Measurements from ENCODE around the gene NFATC2. TPM values are rescaled to one million over a fixed set of nuclear protein-coding genes. Genes with fewer than 3 reads are reported as not detected.

NFATC2 gene
- total RNA-seq, 1 donor from 2014 or later = 3.9 TPM

DNA sequence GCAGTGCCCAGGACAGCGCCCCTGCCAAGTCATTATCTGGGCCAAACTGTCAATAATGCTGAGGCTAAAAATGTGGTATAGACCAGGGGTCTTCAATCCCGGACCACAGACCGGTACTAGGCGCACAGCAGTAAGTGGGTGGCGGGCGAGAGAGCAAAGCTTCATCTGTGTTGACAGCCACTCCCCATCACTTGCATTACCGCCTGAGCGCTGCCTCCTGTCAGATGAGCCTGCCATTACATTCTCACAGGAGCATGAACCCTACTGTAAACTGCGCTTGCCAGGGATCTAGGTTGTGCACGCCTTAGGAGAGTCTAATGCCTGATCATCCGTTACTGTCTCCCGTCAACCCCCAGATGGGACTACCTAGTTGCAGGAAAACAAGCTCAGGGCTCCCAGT lies 91.0 kb downstream of the NFATC2 start:
- no peak for DNase-seq (ENCODE audit: low read depth)
- Histone ChIP-seq H3K27me3 (ENCODE audit: insufficient read depth, low read length) (no peaks in the 10 kb centered on the region), H3K9ac (ENCODE audit: low read length) (no peak overlapping the region), H3K9me3 (ENCODE audit: insufficient read depth, low read depth, low read length) (no peaks in the 10 kb centered on the region), H3K4me2 (ENCODE audit: low read length) (no peak overlapping the region), H2AFZ (ENCODE audit: low read depth, low read length) (no peak overlapping the region), H3K79me2 (ENCODE audit: insufficient read depth, low read length) (no peaks in the 10 kb centered on the region), H4K20me1 (ENCODE audit: insufficient read depth, low read length) (no peaks in the 10 kb centered on the region), H3K36me3 (ENCODE audit: insufficient read depth, low read length) (peaks cover 2% of the 10 kb centered on the region), H3K27ac (ENCODE audit: low read depth, low read length) (no peak overlapping the region), H3K4me3 (ENCODE audit: insufficient read depth, low read depth, low read length) (no peak overlapping the region), H3K4me1 (ENCODE audit: insufficient read depth, low read length) (peaks cover 21% of the 10 kb centered on the region)
- TF ChIP-seq EZH2 (IDR thresholded peaks at IDR 0.05; ENCODE audit: insufficient read depth, low read length) (no peak), CTCF (IDR thresholded peaks at IDR 0.05; ENCODE audit: insufficient read depth, low read depth, low read length) (no peak)
- FAIRE-seq = no peak
- no peak overlapping the region for H3K27ac Mint-ChIP-seq (ENCODE audit: unreplicated experiment)
- no peaks in the 10 kb centered on the region for H3K27me3 Mint-ChIP-seq (ENCODE audit: low read depth, unreplicated experiment)
- peaks cover 14% of the 10 kb centered on the region for H3K36me3 Mint-ChIP-seq (ENCODE audit: low read depth, unreplicated experiment)
- H3K4me3 Mint-ChIP-seq (ENCODE audit: unreplicated experiment) = no peak overlapping the region
- H3K9me3 Mint-ChIP-seq (ENCODE audit: unreplicated experiment) = peaks cover 4% of the 10 kb centered on the region
- H3K4me1 Mint-ChIP-seq (ENCODE audit: low read depth, unreplicated experiment) = peaks cover 24% of the 10 kb centered on the region

GRCh38 chr20:51450984-51451383 lies 91.5 kb downstream of the NFATC2 start:
- Mint-ChIP-seq H3K27me3 (ENCODE audit: low read depth, unreplicated experiment) (no peaks in the 10 kb centered on the region), H3K9me3 (ENCODE audit: unreplicated experiment) (peaks cover 4% of the 10 kb centered on the region), H3K27ac (ENCODE audit: unreplicated experiment) (no peak overlapping the region), H3K4me1 (ENCODE audit: low read depth, unreplicated experiment) (peaks cover 28% of the 10 kb centered on the region), H3K36me3 (ENCODE audit: low read depth, unreplicated experiment) (peaks cover 14% of the 10 kb centered on the region), H3K4me3 (ENCODE audit: unreplicated experiment) (no peak overlapping the region)
- H3K79me2 ChIP-seq (ENCODE audit: insufficient read depth, low read length) = no peaks in the 10 kb centered on the region
- no peaks in the 10 kb centered on the region for H3K27me3 ChIP-seq (ENCODE audit: insufficient read depth, low read length)
- H3K9me3 ChIP-seq (ENCODE audit: insufficient read depth, low read depth, low read length) = no peaks in the 10 kb centered on the region
- H3K27ac ChIP-seq (ENCODE audit: low read depth, low read length) = no peak overlapping the region
- peaks cover 22% of the 10 kb centered on the region for H3K4me1 ChIP-seq (ENCODE audit: insufficient read depth, low read length)
- no peaks in the 10 kb centered on the region for H4K20me1 ChIP-seq (ENCODE audit: insufficient read depth, low read length)
- H3K9ac ChIP-seq (ENCODE audit: low read length) = no peak overlapping the region
- FAIRE-seq (no peak), DNase-seq (ENCODE audit: low read depth) (no peak)
- H3K4me3 ChIP-seq (ENCODE audit: insufficient read depth, low read depth, low read length) = no peak overlapping the region
- peaks cover 2% of the 10 kb centered on the region for H3K36me3 ChIP-seq (ENCODE audit: insufficient read depth, low read length)
- TF ChIP-seq EZH2 (IDR thresholded peaks at IDR 0.05; ENCODE audit: insufficient read depth, low read length) = no peak
- TF ChIP-seq CTCF (IDR thresholded peaks at IDR 0.05; ENCODE audit: insufficient read depth, low read depth, low read length) = no peak
- no peak overlapping the region for H3K4me2 ChIP-seq (ENCODE audit: low read length)
- H2AFZ ChIP-seq (ENCODE audit: low read depth, low read length) = no peak overlapping the region

GRCh38 chr20:51450221-51450712 lies 92.3 kb downstream of the NFATC2 start:
- FAIRE-seq (no peak), DNase-seq (ENCODE audit: low read depth) (no peak)
- no peak overlapping the region for H3K27ac ChIP-seq (ENCODE audit: low read depth, low read length)
- Mint-ChIP-seq H3K9me3 (ENCODE audit: unreplicated experiment) (peaks cover 4% of the 10 kb centered on the region), H3K27me3 (ENCODE audit: low read depth, unreplicated experiment) (no peaks in the 10 kb centered on the region), H3K36me3 (ENCODE audit: low read depth, unreplicated experiment) (peaks cover 14% of the 10 kb centered on the region), H3K4me3 (ENCODE audit: unreplicated experiment) (no peak overlapping the region), H3K4me1 (ENCODE audit: low read depth, unreplicated experiment) (peaks cover 33% of the 10 kb centered on the region), H3K27ac (ENCODE audit: unreplicated experiment) (no peak overlapping the region)
- H3K9ac ChIP-seq (ENCODE audit: low read length) = no peak overlapping the region
- H3K79me2 ChIP-seq (ENCODE audit: insufficient read depth, low read length) = no peaks in the 10 kb centered on the region
- H3K36me3 ChIP-seq (ENCODE audit: insufficient read depth, low read length) = peaks cover 2% of the 10 kb centered on the region
- H4K20me1 ChIP-seq (ENCODE audit: insufficient read depth, low read length) = no peaks in the 10 kb centered on the region
- TF ChIP-seq EZH2 (IDR thresholded peaks at IDR 0.05; ENCODE audit: insufficient read depth, low read length) = no peak
- no peak for TF ChIP-seq CTCF (IDR thresholded peaks at IDR 0.05; ENCODE audit: insufficient read depth, low read depth, low read length)
- peaks cover 28% of the 10 kb centered on the region for H3K4me1 ChIP-seq (ENCODE audit: insufficient read depth, low read length)
- H2AFZ ChIP-seq (ENCODE audit: low read depth, low read length) = no peak overlapping the region
- no peak overlapping the region for H3K4me2 ChIP-seq (ENCODE audit: low read length)
- no peaks in the 10 kb centered on the region for H3K9me3 ChIP-seq (ENCODE audit: insufficient read depth, low read depth, low read length)
- H3K4me3 ChIP-seq (ENCODE audit: insufficient read depth, low read depth, low read length) = no peak overlapping the region
- H3K27me3 ChIP-seq (ENCODE audit: insufficient read depth, low read length) = no peaks in the 10 kb centered on the region

All from astrocyte (in vitro differentiated cells and primary cell).